HG03097 (cell line): Measurements from ENCODE around the gene TGFBR1.

Source experiments
- ATAC-seq: cut with Tn5 transposase; IDR thresholded peaks from one replicate; pipeline ENCODE4 v1.9.1; 2021; ENCODE audit not compliant: unreplicated experiment, low FRiP score

The TGFBR1 gene

GRCh38 chr9:99130069-99130468 is 25.2 kb downstream of the TGFBR1 start:
- peak; percentile 73 for ATAC-seq

- no peak for ATAC-seq
Observed at GRCh38 chr9:99133145-99133544, 28.2 kb downstream of the TGFBR1 start.

- ATAC-seq = no peak
Observed at GRCh38 chr9:99134893-99135341, 30.0 kb downstream of the TGFBR1 start.

GRCh38 chr9:99135456-99135855 is 30.5 kb downstream of the TGFBR1 start:
- ATAC-seq = peak; percentile 42

- ATAC-seq = no peak
Observed at GRCh38 chr9:99137225-99137624, 32.3 kb downstream of the TGFBR1 start.

GRCh38 chr9:99137891-99138290 is 33.0 kb downstream of the TGFBR1 start:
- no peak for ATAC-seq

GRCh38 chr9:99138424-99139284 is 33.7 kb downstream of the TGFBR1 start:
- ATAC-seq = no peak

- ATAC-seq = no peak
Observed at GRCh38 chr9:99139868-99140267, 35.0 kb downstream of the TGFBR1 start.

- ATAC-seq = no peak
Observed at GRCh38 chr9:99140685-99141314, 35.9 kb downstream of the TGFBR1 start.

GRCh38 chr9:99141849-99142248 is 36.9 kb downstream of the TGFBR1 start:
- no peak for ATAC-seq

GRCh38 chr9:99142275-99142674 is 37.4 kb downstream of the TGFBR1 start:
- ATAC-seq = no peak

GRCh38 chr9:99143655-99144054 is 38.7 kb downstream of the TGFBR1 start:
- no peak for ATAC-seq

- ATAC-seq = no peak
Observed at GRCh38 chr9:99144966-99145365, 40.1 kb downstream of the TGFBR1 start.

GRCh38 chr9:99146574-99146973 is 41.7 kb downstream of the TGFBR1 start:
- no peak for ATAC-seq

GRCh38 chr9:99147177-99147576 is 42.3 kb downstream of the TGFBR1 start:
- no peak for ATAC-seq

- ATAC-seq = no peak
Observed at GRCh38 chr9:99150451-99151171, 45.7 kb downstream of the TGFBR1 start.

- no peak for ATAC-seq
Observed at GRCh38 chr9:99154356-99154755, 49.4 kb downstream of the TGFBR1 start.

GRCh38 chr9:99155736-99156135 is 50.8 kb downstream of the TGFBR1 start:
- no peak for ATAC-seq

- ATAC-seq = no peak
Observed at GRCh38 chr9:99158629-99159028, 53.7 kb downstream of the TGFBR1 start.

GRCh38 chr9:99160173-99160572 is 55.3 kb downstream of the TGFBR1 start:
- no peak for ATAC-seq

GRCh38 chr9:99162759-99163364 is 57.9 kb downstream of the TGFBR1 start:
- no peak for ATAC-seq
